Lung (tissue), 12 donors: ENCODE data around the gene RPL38. TPM values are rescaled to one million over a fixed set of nuclear protein-coding genes. Genes with fewer than 3 reads are reported as not detected.

ENCODE experiments used
- ATAC-seq: fragments of 200-7000 bp; cut with Tn5 transposase; one replicate; pipeline ENCODE4 v1.9.1; 2020; ENCODE audit warnings: moderate number of reproducible peaks; ENCODE audit not compliant: insufficient read depth, low FRiP score
- DNase-seq, 3 donors: peaks; one replicate each; pipeline ENCODE4 v3.0.0-alpha.2; 2013 to 2017
- H3K27ac ChIP-seq, 2 donors: one replicate each; pipeline ENCODE4 v1.5.1; 2013; ENCODE audit warnings: mild to moderate bottlenecking in 2 of 2, moderate library complexity in 2 of 2, control low read depth in 1 of 2, inconsistent platforms in 1 of 2, low read depth in 1 of 2, low read length in 1 of 2
- H3K27me3 ChIP-seq, 3 donors: one replicate each; pipeline ENCODE4 v1.5.1; 2013; ENCODE audit warnings: low read length in 2 of 3; ENCODE audit not compliant: control insufficient read depth in 3 of 3, insufficient read depth in 3 of 3
- H3K36me3 ChIP-seq, 4 donors: one replicate each; pipeline ENCODE4 v1.5.1; 2013; ENCODE audit warnings: low read length in 4 of 4, mild to moderate bottlenecking in 1 of 4, moderate library complexity in 1 of 4; ENCODE audit not compliant: control insufficient read depth in 4 of 4, insufficient read depth in 4 of 4
- H3K4me1 ChIP-seq, 5 donors: one replicate each; pipeline ENCODE4 v1.5.1; 2013; ENCODE audit warnings: low read length in 5 of 5, mild to moderate bottlenecking in 2 of 5, moderate library complexity in 1 of 5; ENCODE audit not compliant: control insufficient read depth in 5 of 5, insufficient read depth in 5 of 5
- H3K4me3 ChIP-seq: one replicate; pipeline ENCODE4 v1.5.1; 2013; ENCODE audit warnings: mild to moderate bottlenecking, control low read depth, moderate library complexity
- H3K9ac ChIP-seq, 2 donors: one replicate each; pipeline ENCODE4 v1.5.1; 2013; ENCODE audit warnings: low read length in 2 of 2, control low read depth in 1 of 2; ENCODE audit not compliant: insufficient read depth in 1 of 2
- H3K9me3 ChIP-seq, 4 donors: one replicate each; pipeline ENCODE4 v1.5.1; 2013; ENCODE audit warnings: low read length in 3 of 4, mild to moderate bottlenecking in 1 of 4, moderate library complexity in 1 of 4; ENCODE audit not compliant: control insufficient read depth in 4 of 4, insufficient read depth in 3 of 4
- WGBS, 2 donors: extraction: QIAGEN DNeasy Blood & Tissue Kit; methylation state at CpG; one replicate each; pipeline ENCODE4 v1.1.7; 2013; 5-methylcytosine and 5-hydroxymethylcytosine counted together
- polyA plus RNA-seq, 2 donors: library from polyadenylated mRNA; stranded (reverse); fragments of 200-250 nt; gene quantifications; one replicate each; pipeline ENCODE4 v1.2.1, GENCODE V29; 2013
- total RNA-seq, 2 donors: library from RNA; depleted of rRNA in 1 of 2; stranded (reverse); fragments of >200 nt in 1 of 2; gene quantifications; one replicate each; pipeline ENCODE4 v1.2.1, GENCODE V29; 2014 to 2021
- TF ChIP-seq, protein P1 (sequence below): IDR thresholded peaks from 2 replicates; pipeline ENCODE4 v1.5.1; 2012; ENCODE audit warnings: mild to moderate bottlenecking; ENCODE audit errors: control extremely low read depth, extremely low read depth
- donor health status: control.
- donor health status: control.
- donor health status: Bipolar disorder and iron deficiency.
- donor health status: healthy.
- donor health status: DM: yes; HTN: yes; CAD: no.

RPL38 gene
- total and polyA plus RNA-seq, 4 donors = 686 to 2,752 (median 1,090) TPM

DNA sequence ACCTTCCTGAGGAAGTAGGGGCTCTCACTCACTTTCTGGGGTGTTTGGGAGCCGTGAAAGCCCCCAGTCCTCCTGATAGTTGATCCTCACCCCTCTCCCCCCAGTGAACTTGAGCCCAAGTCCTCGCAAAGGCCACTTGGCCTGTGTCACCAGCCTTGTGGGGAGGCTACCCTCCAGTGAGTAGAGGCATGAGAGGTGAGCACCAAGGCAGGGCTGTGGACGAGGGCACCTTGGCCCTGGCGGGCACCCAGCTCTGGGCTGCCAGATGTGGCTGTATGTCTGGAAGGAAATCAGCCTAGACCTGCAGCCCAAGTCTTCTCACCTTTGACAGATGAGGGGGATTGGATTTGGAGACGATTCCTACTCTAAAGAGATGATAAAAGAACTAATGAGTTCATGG is 13.0 kb downstream of the RPL38 start:
- H3K4me1 ChIP-seq = peaks cover 0 to 23% (median 5%) of the 10 kb centered on the region in 5 donors
- TF ChIP-seq, protein P1, sequence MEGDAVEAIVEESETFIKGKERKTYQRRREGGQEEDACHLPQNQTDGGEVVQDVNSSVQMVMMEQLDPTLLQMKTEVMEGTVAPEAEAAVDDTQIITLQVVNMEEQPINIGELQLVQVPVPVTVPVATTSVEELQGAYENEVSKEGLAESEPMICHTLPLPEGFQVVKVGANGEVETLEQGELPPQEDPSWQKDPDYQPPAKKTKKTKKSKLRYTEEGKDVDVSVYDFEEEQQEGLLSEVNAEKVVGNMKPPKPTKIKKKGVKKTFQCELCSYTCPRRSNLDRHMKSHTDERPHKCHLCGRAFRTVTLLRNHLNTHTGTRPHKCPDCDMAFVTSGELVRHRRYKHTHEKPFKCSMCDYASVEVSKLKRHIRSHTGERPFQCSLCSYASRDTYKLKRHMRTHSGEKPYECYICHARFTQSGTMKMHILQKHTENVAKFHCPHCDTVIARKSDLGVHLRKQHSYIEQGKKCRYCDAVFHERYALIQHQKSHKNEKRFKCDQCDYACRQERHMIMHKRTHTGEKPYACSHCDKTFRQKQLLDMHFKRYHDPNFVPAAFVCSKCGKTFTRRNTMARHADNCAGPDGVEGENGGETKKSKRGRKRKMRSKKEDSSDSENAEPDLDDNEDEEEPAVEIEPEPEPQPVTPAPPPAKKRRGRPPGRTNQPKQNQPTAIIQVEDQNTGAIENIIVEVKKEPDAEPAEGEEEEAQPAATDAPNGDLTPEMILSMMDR = no peak
- no peak overlapping the region for H3K4me3 ChIP-seq
- H3K27ac ChIP-seq = no peak overlapping the region
- no peak overlapping the region for H3K9ac ChIP-seq
- H3K9me3 ChIP-seq = no peaks in the 10 kb centered on the region
- H3K36me3 ChIP-seq = no peaks in the 10 kb centered on the region
- no peak for ATAC-seq
- DNase-seq = no peak
- no peaks in the 10 kb centered on the region for H3K27me3 ChIP-seq
- 88% methylated on average over 5 of the region's 5 CpGs for WGBS, 2 donors

DNA sequence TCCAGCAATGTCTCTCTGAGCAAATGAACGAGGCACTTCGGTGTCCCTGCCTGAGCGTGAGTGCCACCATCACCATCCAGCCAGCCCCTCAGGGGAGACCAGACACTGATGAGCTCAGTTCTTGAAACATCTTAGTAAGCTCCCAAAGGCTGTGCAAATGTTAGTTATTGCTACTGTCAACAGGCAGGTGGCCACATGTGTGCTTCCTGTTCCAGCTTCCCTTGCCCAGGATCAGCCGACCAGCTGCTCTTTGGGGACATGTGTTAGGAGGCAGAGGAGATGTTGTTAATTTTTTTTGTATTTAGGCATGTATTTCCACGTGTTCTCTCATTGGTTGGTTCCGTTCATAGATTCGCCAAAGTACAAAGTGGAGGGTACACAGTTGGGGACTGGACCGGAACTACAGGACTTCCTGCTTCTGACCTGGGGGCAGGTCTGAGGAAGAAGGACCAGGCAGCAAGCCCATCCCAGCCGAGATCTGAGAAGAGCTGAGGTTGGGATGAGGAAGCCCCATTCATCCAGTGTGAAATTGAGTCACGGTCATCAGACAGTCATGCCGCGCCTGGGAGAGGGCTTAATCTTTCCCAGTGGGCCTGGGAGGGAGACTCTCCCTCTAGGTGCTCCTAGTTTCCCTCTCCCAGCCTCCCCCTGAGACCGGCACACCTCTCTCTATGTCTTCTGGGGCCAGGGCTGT is 13.7 kb downstream of the RPL38 start:
- no peak for ATAC-seq
- DNase-seq = no peak
- Histone ChIP-seq H3K9ac (no peak overlapping the region), H3K27ac (no peak overlapping the region), H3K36me3 (no peaks in the 10 kb centered on the region), H3K4me3 (no peak overlapping the region), H3K27me3 (no peaks in the 10 kb centered on the region), H3K9me3 (no peaks in the 10 kb centered on the region), H3K4me1 (peaks cover 0 to 16% (median 3%) of the 10 kb centered on the region in 5 donors)
- WGBS, 2 donors = 64 to 73% methylated on average over 13 of the region's 13 CpGs
- TF ChIP-seq, protein P1 = no peak

DNA sequence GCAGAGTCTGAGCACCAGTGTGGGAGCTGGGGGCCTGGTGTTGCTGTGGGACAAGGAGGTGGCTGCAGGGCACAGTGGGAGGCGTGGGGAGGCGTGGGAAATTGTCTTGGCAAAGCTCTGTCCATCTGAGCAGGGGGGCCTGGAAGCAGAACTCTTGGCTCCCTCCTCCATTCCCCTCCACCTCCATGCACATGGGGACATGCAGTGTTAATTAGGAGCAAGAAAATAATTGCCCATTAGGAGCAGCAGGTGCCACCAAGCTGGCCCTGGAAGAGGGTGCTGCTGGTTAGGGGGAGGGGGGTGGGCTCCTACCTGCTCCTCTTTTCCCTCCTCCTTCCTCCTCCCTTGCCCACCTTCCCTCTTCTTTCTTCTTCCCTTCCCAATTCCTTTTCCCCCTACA is 14.4 kb downstream of the RPL38 start:
- 93 to 100% methylated on average over 2 of the region's 2 CpGs for WGBS, 2 donors
- H3K9ac ChIP-seq = no peak overlapping the region
- no peak overlapping the region for H3K27ac ChIP-seq
- H3K36me3 ChIP-seq = peaks cover 0 to 3% (median 0%) of the 10 kb centered on the region in 4 donors
- no peaks in the 10 kb centered on the region for H3K27me3 ChIP-seq
- H3K9me3 ChIP-seq = no peaks in the 10 kb centered on the region
- peaks cover 0 to 9% (median 0%) of the 10 kb centered on the region in 5 donors for H3K4me1 ChIP-seq
- no peak for ATAC-seq
- TF ChIP-seq, protein P1 = no peak
- no peak overlapping the region for H3K4me3 ChIP-seq
- no peak for DNase-seq
